Effector memory CD4-positive, alpha-beta T cell (primary cell): ENCODE results near the gene UCP2.
"Not testable (repeated sequence)": the region's sequence is repeated elsewhere in the genome, so short reads cannot be mapped to it uniquely, and the experiment has no call there.

Source experiments
- DNase-seq, 3 donors: peaks; one replicate each; pipeline ENCODE4 v3.0.0-alpha.2; 2020
- H3K27ac ChIP-seq: 2 replicates; pipeline ENCODE4 v1.7.0; 2013; ENCODE audit warnings: mild to moderate bottlenecking, low read length, moderate library complexity; ENCODE audit not compliant: insufficient read depth, poor library complexity, severe bottlenecking
- H3K27me3 ChIP-seq: replicated peaks from 2 replicates; pipeline ENCODE4 v1.7.0; 2013; ENCODE audit warnings: mild to moderate bottlenecking, low read length; ENCODE audit not compliant: insufficient read depth, control insufficient read depth, poor library complexity, severe bottlenecking
- H3K36me3 ChIP-seq: 2 replicates; pipeline ENCODE4 v1.7.0; 2013; ENCODE audit warnings: mild to moderate bottlenecking, low read length, moderate library complexity; ENCODE audit not compliant: control insufficient read depth, insufficient read depth
- H3K4me1 ChIP-seq: 2 replicates; pipeline ENCODE4 v1.7.0; 2013; ENCODE audit warnings: low read length, mild to moderate bottlenecking; ENCODE audit not compliant: control insufficient read depth, insufficient read depth, poor library complexity, severe bottlenecking
- H3K4me3 ChIP-seq: 2 replicates; pipeline ENCODE4 v1.7.0; 2013; ENCODE audit warnings: low read length, low read depth, mild to moderate bottlenecking; ENCODE audit not compliant: insufficient read depth, poor library complexity, severe bottlenecking
- H3K9me3 ChIP-seq: 2 replicates; pipeline ENCODE4 v1.7.0; 2013; ENCODE audit warnings: mild to moderate bottlenecking, low read length, moderate library complexity; ENCODE audit not compliant: control insufficient read depth

UCP2 gene

GRCh38 chr11:73944901-73945300 is 37.7 kb downstream of the UCP2 start:
- Histone ChIP-seq H3K9me3 (no peaks in the 10 kb centered on the region), H3K4me1 (no peaks in the 10 kb centered on the region), H3K36me3 (no peaks in the 10 kb centered on the region), H3K27ac (no peak overlapping the region), H3K4me3 (no peak overlapping the region), H3K27me3 (no peaks in the 10 kb centered on the region)
- DNase-seq: no peak

GRCh38 chr11:73944085-73944484 is 38.6 kb downstream of the UCP2 start:
- H3K36me3 ChIP-seq: no peaks in the 10 kb centered on the region
- no peak for DNase-seq
- no peaks in the 10 kb centered on the region for H3K27me3 ChIP-seq
- no peaks in the 10 kb centered on the region for H3K4me1 ChIP-seq
- no peak overlapping the region for H3K4me3 ChIP-seq
- no peaks in the 10 kb centered on the region for H3K9me3 ChIP-seq
- H3K27ac ChIP-seq: no peak overlapping the region

- H3K27ac ChIP-seq: no peak overlapping the region
- no peak for DNase-seq
- no peaks in the 10 kb centered on the region for H3K36me3 ChIP-seq
- H3K9me3 ChIP-seq: no peaks in the 10 kb centered on the region
- H3K4me1 ChIP-seq: no peaks in the 10 kb centered on the region
- H3K27me3 ChIP-seq: no peaks in the 10 kb centered on the region
- no peak overlapping the region for H3K4me3 ChIP-seq
These were observed 40.6 kb downstream of the UCP2 start for GRCh38 chr11:73942010-73942409.

- Histone ChIP-seq H3K36me3 (no peaks in the 10 kb centered on the region), H3K9me3 (no peaks in the 10 kb centered on the region), H3K4me3 (no peak overlapping the region), H3K27me3 (no peaks in the 10 kb centered on the region), H3K27ac (no peak overlapping the region), H3K4me1 (no peaks in the 10 kb centered on the region)
- DNase-seq: no peak
These were observed 41.7 kb downstream of the UCP2 start for GRCh38 chr11:73940801-73941570.

GRCh38 chr11:73939096-73939495 is 43.5 kb downstream of the UCP2 start:
- no peaks in the 10 kb centered on the region for H3K9me3 ChIP-seq
- H3K4me3 ChIP-seq: no peak overlapping the region
- no peak overlapping the region for H3K27ac ChIP-seq
- H3K36me3 ChIP-seq: no peaks in the 10 kb centered on the region
- no peaks in the 10 kb centered on the region for H3K4me1 ChIP-seq
- no peaks in the 10 kb centered on the region for H3K27me3 ChIP-seq
- DNase-seq: no peak

- H3K4me1 ChIP-seq, H3K36me3 ChIP-seq, H3K27ac ChIP-seq, H3K9me3 ChIP-seq, DNase-seq, H3K27me3 ChIP-seq, H3K4me3 ChIP-seq: not testable (repeated sequence)
These were observed 46.6 kb downstream of the UCP2 start for GRCh38 chr11:73936047-73936446.

GRCh38 chr11:73932781-73933180 is 49.9 kb downstream of the UCP2 start:
- Histone ChIP-seq H3K4me1 (no peaks in the 10 kb centered on the region), H3K4me3 (no peak overlapping the region), H3K9me3 (no peaks in the 10 kb centered on the region), H3K27ac (no peak overlapping the region), H3K27me3 (no peaks in the 10 kb centered on the region), H3K36me3 (peaks cover 18% of the 10 kb centered on the region)
- DNase-seq: no peak

- no peaks in the 10 kb centered on the region for H3K27me3 ChIP-seq
- H3K9me3 ChIP-seq: no peaks in the 10 kb centered on the region
- H3K36me3 ChIP-seq: peaks cover 25% of the 10 kb centered on the region
- DNase-seq: no peak
- no peaks in the 10 kb centered on the region for H3K4me1 ChIP-seq
- H3K27ac ChIP-seq: no peak overlapping the region
- no peak overlapping the region for H3K4me3 ChIP-seq
These were observed 50.7 kb downstream of the UCP2 start for GRCh38 chr11:73931951-73932350.

- H3K27ac ChIP-seq: no peak overlapping the region
- no peaks in the 10 kb centered on the region for H3K27me3 ChIP-seq
- H3K4me1 ChIP-seq: no peaks in the 10 kb centered on the region
- no peaks in the 10 kb centered on the region for H3K9me3 ChIP-seq
- no peak overlapping the region for H3K4me3 ChIP-seq
- DNase-seq: no peak
- peaks cover 29% of the 10 kb centered on the region for H3K36me3 ChIP-seq
These were observed 51.5 kb downstream of the UCP2 start for GRCh38 chr11:73931039-73931645.

- H3K4me1 ChIP-seq: no peaks in the 10 kb centered on the region
- no peak for DNase-seq
- no peaks in the 10 kb centered on the region for H3K27me3 ChIP-seq
- no peak overlapping the region for H3K27ac ChIP-seq
- peaks cover 29% of the 10 kb centered on the region for H3K36me3 ChIP-seq
- H3K9me3 ChIP-seq: no peaks in the 10 kb centered on the region
- H3K4me3 ChIP-seq: no peak overlapping the region
These were observed 53.3 kb downstream of the UCP2 start for GRCh38 chr11:73929388-73929787.
